BLaER1 (cell line): ENCODE data around the gene MAP3K15.

Experiments
- H3K27ac ChIP-seq: shearing (Covaris generic); formaldehyde crosslinking; 2 replicates; pipeline ENCODE4 v1.8.1; 2022
- H3K27me3 ChIP-seq: shearing (Covaris generic); formaldehyde crosslinking; 2 replicates; pipeline ENCODE4 v1.8.1; 2022
- H3K36me3 ChIP-seq: shearing (Covaris generic); formaldehyde crosslinking; 2 replicates; pipeline ENCODE4 v1.8.1; 2022
- H3K4me1 ChIP-seq: shearing (Covaris generic); formaldehyde crosslinking; 2 replicates; pipeline ENCODE4 v1.8.1; 2022
- H3K4me2 ChIP-seq: shearing (Covaris generic); formaldehyde crosslinking; 2 replicates; pipeline ENCODE4 v1.8.1; 2022
- H3K4me3 ChIP-seq: shearing (Covaris generic); formaldehyde crosslinking; 2 replicates; pipeline ENCODE4 v1.8.1; 2022
- H3K9ac ChIP-seq: shearing (Covaris generic); formaldehyde crosslinking; 2 replicates; pipeline ENCODE4 v1.8.1; 2022
- H3K9me3 ChIP-seq: shearing (Covaris generic); formaldehyde crosslinking; 2 replicates; pipeline ENCODE4 v1.8.1; 2022
- H4K20me1 ChIP-seq: shearing (Covaris generic); formaldehyde crosslinking; 2 replicates; pipeline ENCODE4 v1.8.1; 2022
- Cebpa-rat ChIP-seq: shearing (Covaris generic); IDR thresholded peaks from 2 replicates; pipeline ENCODE4 v1.8.1; 2022

MAP3K15 gene

GRCh38 chrX:19377799-19378198 is 137.5 kb downstream of the MAP3K15 start:
- Histone ChIP-seq H3K4me1 (peaks cover 7% of the 10 kb centered on the region), H3K9me3 (no peaks in the 10 kb centered on the region), H3K9ac (no peak overlapping the region), H3K4me2 (no peak overlapping the region), H3K36me3 (peaks cover 4% of the 10 kb centered on the region; the same call in 1 of the 2 replicates), H3K27ac (no peak overlapping the region), H3K4me3 (no peak overlapping the region), H3K27me3 (no peaks in the 10 kb centered on the region), H4K20me1 (no peaks in the 10 kb centered on the region)
- TF ChIP-seq Cebpa-rat, result no peak

DNA sequence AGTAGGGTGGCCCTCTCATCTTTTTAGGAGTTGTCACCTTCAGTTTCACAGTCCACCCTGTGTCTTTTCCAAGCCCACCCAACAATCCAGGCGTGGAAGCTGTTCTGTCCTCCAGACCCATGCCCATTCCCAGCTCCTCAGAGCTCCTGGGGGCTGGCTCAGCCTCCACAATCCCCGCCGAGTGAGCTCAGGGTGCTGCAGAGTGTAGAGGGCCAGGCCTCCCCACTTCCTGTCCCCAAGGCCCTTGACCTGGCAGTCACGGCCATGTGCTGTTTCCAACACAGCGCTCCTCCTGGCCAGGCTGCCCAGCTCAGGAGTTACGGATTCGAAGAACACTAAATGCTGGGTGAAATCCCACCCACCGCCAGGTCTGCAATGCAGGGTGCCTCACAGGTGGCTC is 139.8 kb downstream of the MAP3K15 start:
- no peaks in the 10 kb centered on the region for H3K27me3 ChIP-seq
- H3K9ac ChIP-seq, result no peak overlapping the region
- H3K4me2 ChIP-seq, result no peak overlapping the region
- peaks cover 4% of the 10 kb centered on the region; the same call in 1 of the 2 replicates for H3K36me3 ChIP-seq
- H3K9me3 ChIP-seq, result no peaks in the 10 kb centered on the region
- no peak overlapping the region for H3K4me3 ChIP-seq
- peaks cover 7% of the 10 kb centered on the region for H3K4me1 ChIP-seq
- TF ChIP-seq Cebpa-rat, result no peak
- H3K27ac ChIP-seq, result no peak overlapping the region
- no peaks in the 10 kb centered on the region for H4K20me1 ChIP-seq

DNA sequence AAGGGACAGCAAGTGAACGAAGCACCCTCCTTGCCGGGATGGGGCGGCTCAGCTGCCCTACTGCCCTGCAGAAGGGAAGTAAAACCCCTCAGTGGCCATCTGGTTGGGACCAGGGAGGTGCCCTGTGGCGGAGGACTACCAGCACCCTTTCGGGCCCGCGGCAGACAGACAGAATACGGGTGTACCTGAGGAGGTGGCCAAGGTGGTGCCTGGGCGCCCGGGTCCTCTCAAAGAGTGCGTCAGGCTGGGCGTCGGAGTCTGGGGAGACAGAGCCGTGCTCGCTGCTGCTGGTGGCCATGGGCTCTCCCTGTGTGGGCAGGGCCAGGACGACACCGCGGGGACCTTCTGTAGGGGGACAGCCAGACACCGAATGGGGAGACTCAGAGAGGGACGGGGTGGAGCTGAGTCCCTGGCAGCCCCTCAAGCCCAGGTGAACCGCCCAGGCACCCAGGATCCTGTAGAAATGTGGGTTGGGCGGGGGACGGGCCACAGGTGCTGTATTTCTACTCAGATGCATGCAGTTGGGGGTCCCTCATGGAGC is 141.9 kb downstream of the MAP3K15 start:
- H3K4me2 ChIP-seq, result peak overlapping the region; percentile 62
- 0 out of 2 replicates have a peak overlapping the region, but pooled peaks have one; percentile 34 for H3K9ac ChIP-seq
- no peak overlapping the region; the same call in 1 of the 2 replicates for H3K4me3 ChIP-seq
- 0 out of 2 replicates have a peak overlapping the region, but pooled peaks have one; percentile 38 for H3K27ac ChIP-seq
- H4K20me1 ChIP-seq, result no peaks in the 10 kb centered on the region
- H3K36me3 ChIP-seq, result peaks cover 9% of the 10 kb centered on the region; the same call in 1 of the 2 replicates
- peaks cover 7% of the 10 kb centered on the region for H3K4me1 ChIP-seq
- no peaks in the 10 kb centered on the region for H3K27me3 ChIP-seq
- TF ChIP-seq Cebpa-rat, result no peak
- H3K9me3 ChIP-seq, result no peaks in the 10 kb centered on the region

DNA sequence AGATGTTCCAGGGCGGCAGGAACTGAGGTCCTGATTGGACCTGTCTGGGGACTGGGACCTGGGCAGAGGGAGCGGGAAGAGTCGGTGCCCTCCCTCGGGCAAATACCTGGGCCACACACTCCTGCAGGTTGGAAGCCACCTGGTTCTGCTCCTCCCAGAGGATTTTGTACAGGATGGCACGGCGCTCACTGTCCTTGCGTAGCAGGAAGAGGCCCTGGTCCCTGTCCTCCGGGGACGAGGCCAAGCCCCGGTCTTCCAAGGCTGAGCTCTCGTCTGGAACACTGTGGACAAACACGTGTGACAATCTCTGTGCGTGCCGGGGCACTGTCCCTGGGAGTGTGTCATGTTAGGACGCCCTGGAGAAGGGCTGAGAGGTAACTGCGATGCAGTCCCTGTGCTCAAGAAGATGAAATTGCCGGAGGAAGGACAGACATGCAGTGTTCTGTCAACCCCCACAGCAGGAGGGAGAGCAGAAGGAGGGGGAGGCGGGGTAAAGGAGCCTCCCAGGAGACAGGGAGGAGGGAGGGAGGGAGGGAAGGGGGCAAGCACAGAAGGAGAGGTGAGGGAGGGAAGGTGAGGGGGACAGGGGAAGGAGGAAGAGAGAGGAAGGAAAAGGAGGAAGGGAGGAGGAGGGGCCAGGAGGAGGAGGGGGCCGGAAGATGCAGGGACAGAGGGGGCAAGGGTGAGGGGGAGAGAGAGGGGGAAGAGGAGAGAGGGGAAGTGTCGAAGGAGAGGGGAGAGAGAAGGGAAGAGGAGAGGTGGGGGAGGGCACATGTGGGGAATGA is 142.6 kb downstream of the MAP3K15 start:
- Histone ChIP-seq H3K27me3 (no peaks in the 10 kb centered on the region), H3K9me3 (no peaks in the 10 kb centered on the region), H3K27ac (peak overlapping the region; percentile 62), H3K4me1 (peaks cover 7% of the 10 kb centered on the region), H3K36me3 (peaks cover 13% of the 10 kb centered on the region; the same call in 1 of the 2 replicates), H4K20me1 (no peaks in the 10 kb centered on the region), H3K9ac (peak overlapping the region; percentile 34; the same call in 1 of the 2 replicates), H3K4me3 (peak overlapping the region; percentile 60), H3K4me2 (peak overlapping the region; percentile 84)
- TF ChIP-seq Cebpa-rat, result no peak

GRCh38 chrX:19372170-19372546 is 143.2 kb downstream of the MAP3K15 start:
- Histone ChIP-seq H3K9me3 (no peaks in the 10 kb centered on the region), H3K4me1 (peaks cover 7% of the 10 kb centered on the region), H3K27ac (peak overlapping the region; percentile 62; the same call in 1 of the 2 replicates), H3K27me3 (no peaks in the 10 kb centered on the region), H3K9ac (peak overlapping the region; percentile 32; the same call in 1 of the 2 replicates), H3K4me2 (peak overlapping the region; percentile 84), H3K36me3 (peaks cover 14% of the 10 kb centered on the region; the same call in 1 of the 2 replicates), H3K4me3 (peak overlapping the region; percentile 60), H4K20me1 (no peaks in the 10 kb centered on the region)
- TF ChIP-seq Cebpa-rat, result no peak

DNA sequence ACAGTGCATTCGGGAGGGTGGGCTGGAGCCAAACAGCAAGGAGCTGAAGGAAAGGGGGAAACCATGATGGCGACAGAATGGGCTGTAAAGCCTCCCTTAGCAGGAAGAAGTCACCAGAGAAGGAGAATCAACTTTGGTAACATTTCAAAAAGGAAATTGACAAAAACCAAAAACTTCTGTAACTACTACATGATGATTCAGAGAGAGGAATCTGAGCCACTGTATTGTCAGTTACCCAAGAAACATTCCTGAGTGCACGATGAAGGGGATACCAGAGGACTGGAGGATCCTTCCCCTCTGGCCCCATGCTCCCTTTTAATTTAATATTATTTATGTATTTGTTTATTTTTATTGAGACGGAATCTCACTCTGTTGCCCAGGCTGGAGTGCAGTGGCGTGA is 145.2 kb downstream of the MAP3K15 start:
- no peak for TF ChIP-seq Cebpa-rat
- H3K4me3 ChIP-seq, result no peak overlapping the region
- no peaks in the 10 kb centered on the region for H3K9me3 ChIP-seq
- H3K36me3 ChIP-seq, result peaks cover 27% of the 10 kb centered on the region; the same call in 1 of the 2 replicates
- H4K20me1 ChIP-seq, result no peaks in the 10 kb centered on the region
- no peaks in the 10 kb centered on the region for H3K27me3 ChIP-seq
- peaks cover 7% of the 10 kb centered on the region for H3K4me1 ChIP-seq
- no peak overlapping the region for H3K4me2 ChIP-seq
- H3K27ac ChIP-seq, result no peak overlapping the region
- H3K9ac ChIP-seq, result no peak overlapping the region

DNA sequence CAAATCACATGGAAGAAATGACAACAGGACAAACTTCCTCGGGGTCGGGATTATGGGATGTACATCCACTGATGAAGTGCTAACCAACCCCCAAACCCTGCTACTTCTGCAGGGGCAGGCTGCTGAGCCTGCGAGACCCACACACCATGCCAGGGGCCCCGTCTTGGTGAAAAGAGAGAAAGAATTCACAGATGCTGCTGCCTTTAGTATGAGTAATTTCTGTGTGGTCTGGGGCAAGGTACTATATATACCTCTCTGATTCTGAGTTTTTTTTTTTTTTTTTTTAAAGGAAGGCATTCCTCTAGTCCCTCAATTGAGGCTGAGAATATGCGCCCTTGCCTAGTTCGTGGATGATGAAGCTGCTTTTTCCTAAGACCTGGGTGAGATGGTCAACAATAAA is 146.7 kb downstream of the MAP3K15 start:
- Histone ChIP-seq H3K36me3 (peaks cover 37% of the 10 kb centered on the region), H3K27ac (no peak overlapping the region), H4K20me1 (no peaks in the 10 kb centered on the region), H3K9ac (no peak overlapping the region), H3K9me3 (no peaks in the 10 kb centered on the region), H3K4me1 (peaks cover 4% of the 10 kb centered on the region), H3K4me3 (no peak overlapping the region), H3K27me3 (no peaks in the 10 kb centered on the region), H3K4me2 (no peak overlapping the region)
- TF ChIP-seq Cebpa-rat, result no peak

DNA sequence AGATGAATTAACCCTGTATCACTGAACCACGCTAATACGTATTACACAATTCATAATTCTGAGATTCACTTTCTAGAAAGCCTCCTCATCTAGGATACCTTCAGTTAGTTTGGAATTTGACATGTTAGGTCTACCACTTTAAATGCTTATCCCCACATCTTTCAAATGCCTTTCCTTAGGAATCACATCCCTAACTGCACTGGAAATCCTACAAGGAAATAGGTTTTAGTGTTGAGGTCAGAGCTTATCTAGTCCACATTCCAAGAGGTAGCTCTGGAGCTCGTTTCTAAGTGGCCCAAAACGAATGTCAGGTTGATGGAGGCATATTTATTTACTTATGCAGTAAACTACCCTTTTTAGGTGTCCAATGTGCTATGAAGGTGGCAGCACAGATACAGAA is 153.6 kb downstream of the MAP3K15 start:
- H3K4me1 ChIP-seq, result no peaks in the 10 kb centered on the region
- no peaks in the 10 kb centered on the region for H4K20me1 ChIP-seq
- no peaks in the 10 kb centered on the region for H3K9me3 ChIP-seq
- no peak for TF ChIP-seq Cebpa-rat
- no peak overlapping the region for H3K4me3 ChIP-seq
- H3K27ac ChIP-seq, result no peak overlapping the region
- peaks cover 87% of the 10 kb centered on the region for H3K36me3 ChIP-seq
- H3K9ac ChIP-seq, result no peak overlapping the region
- H3K27me3 ChIP-seq, result no peaks in the 10 kb centered on the region
- H3K4me2 ChIP-seq, result no peak overlapping the region

- Histone ChIP-seq H3K9me3 (no peaks in the 10 kb centered on the region), H3K9ac (no peak overlapping the region), H3K27ac (no peak overlapping the region), H3K4me3 (no peak overlapping the region), H3K36me3 (peaks cover 87% of the 10 kb centered on the region), H3K27me3 (no peaks in the 10 kb centered on the region), H3K4me1 (no peaks in the 10 kb centered on the region), H3K4me2 (no peak overlapping the region), H4K20me1 (0 out of 2 replicates have a peak, but pooled peaks cover 4% of the 10 kb centered on the region)
- no peak for TF ChIP-seq Cebpa-rat
Measured at GRCh38 chrX:19360903-19361302, 154.4 kb downstream of the MAP3K15 start.

DNA sequence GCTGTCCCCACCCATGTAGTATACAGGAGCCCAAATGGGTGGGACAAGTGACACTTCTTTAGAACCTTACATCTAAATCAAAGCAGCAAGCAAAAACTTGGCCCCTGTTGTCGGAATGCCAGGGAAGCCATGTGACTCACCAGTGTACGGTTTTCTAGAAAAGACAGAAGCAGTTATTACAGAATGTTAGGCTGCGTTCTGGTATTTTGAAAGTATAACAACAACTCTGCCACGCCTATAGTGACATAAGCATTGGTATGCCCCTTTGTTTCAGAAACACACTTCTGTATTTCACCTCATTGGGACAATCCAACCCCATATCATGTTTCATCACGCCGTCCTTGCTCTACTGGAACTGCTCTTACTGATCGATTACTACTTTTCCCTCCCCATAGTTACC is 156.8 kb downstream of the MAP3K15 start:
- TF ChIP-seq Cebpa-rat, result no peak
- Histone ChIP-seq H3K36me3 (peaks cover 97% of the 10 kb centered on the region), H3K9ac (no peak overlapping the region), H4K20me1 (0 out of 2 replicates have a peak, but pooled peaks cover 8% of the 10 kb centered on the region), H3K9me3 (no peaks in the 10 kb centered on the region), H3K27ac (no peak overlapping the region), H3K4me2 (no peak overlapping the region), H3K4me1 (no peaks in the 10 kb centered on the region), H3K27me3 (no peaks in the 10 kb centered on the region), H3K4me3 (no peak overlapping the region)
